Measurements from ENCODE around the gene STK39.

Gene STK39

DNA sequence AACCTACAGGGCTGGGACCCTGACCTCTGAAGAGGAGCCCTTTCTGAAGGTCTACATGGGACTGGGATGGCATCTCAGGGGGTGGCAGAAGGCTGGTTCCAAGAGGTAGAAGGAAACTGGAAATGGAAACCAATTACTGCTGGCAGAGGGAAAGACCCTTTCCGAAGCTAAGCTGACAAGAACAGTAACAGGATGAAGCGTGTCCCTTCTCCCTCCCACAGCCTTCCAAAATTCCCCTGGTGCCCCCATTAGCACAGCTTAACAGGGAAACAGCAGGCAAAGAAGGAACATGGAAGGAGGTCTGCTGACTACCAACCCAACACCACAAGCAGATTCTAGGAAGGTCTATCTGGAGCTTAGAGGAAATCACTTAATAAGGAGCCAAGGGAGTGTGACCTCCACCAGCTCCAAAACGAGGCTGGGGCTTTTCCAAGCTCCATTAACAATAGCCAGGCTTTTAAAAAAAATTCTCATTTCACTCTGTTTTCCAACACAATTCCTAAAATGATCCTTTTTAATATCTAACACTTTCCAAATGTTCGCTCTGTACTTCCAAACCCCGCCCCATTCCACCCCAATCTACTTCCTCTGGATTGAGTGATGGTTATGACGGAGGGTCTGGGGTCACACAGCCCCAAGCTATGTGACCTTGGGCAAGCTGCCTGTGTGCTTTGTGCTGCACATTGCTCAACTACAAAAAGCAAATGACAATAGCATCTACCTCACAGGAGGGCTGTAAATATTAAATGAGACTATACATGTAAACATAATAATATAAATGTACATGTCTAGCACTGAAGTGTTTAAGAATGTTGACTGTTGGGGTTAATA lies 55.2 kb downstream of the STK39 start:
- Histone ChIP-seq H3K36me3 (no peaks in the 10 kb centered on the region), H3K27ac (no peak overlapping the region), H3K9me3 (no peaks in the 10 kb centered on the region), H3K4me3 (no peak overlapping the region), H3K27me3 (no peaks in the 10 kb centered on the region), H3K4me1 (peaks cover 0 to 15% (median 0%) of the 10 kb centered on the region in 4 donors)
- intact Hi-C loops (cut with DNase I; ENCODE audit: low total_unique reads): no loop called here
- DNase-seq: no peak
- TF ChIP-seq, protein P1, sequence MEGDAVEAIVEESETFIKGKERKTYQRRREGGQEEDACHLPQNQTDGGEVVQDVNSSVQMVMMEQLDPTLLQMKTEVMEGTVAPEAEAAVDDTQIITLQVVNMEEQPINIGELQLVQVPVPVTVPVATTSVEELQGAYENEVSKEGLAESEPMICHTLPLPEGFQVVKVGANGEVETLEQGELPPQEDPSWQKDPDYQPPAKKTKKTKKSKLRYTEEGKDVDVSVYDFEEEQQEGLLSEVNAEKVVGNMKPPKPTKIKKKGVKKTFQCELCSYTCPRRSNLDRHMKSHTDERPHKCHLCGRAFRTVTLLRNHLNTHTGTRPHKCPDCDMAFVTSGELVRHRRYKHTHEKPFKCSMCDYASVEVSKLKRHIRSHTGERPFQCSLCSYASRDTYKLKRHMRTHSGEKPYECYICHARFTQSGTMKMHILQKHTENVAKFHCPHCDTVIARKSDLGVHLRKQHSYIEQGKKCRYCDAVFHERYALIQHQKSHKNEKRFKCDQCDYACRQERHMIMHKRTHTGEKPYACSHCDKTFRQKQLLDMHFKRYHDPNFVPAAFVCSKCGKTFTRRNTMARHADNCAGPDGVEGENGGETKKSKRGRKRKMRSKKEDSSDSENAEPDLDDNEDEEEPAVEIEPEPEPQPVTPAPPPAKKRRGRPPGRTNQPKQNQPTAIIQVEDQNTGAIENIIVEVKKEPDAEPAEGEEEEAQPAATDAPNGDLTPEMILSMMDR (IDR thresholded peaks at IDR 0.05): no peak

DNA sequence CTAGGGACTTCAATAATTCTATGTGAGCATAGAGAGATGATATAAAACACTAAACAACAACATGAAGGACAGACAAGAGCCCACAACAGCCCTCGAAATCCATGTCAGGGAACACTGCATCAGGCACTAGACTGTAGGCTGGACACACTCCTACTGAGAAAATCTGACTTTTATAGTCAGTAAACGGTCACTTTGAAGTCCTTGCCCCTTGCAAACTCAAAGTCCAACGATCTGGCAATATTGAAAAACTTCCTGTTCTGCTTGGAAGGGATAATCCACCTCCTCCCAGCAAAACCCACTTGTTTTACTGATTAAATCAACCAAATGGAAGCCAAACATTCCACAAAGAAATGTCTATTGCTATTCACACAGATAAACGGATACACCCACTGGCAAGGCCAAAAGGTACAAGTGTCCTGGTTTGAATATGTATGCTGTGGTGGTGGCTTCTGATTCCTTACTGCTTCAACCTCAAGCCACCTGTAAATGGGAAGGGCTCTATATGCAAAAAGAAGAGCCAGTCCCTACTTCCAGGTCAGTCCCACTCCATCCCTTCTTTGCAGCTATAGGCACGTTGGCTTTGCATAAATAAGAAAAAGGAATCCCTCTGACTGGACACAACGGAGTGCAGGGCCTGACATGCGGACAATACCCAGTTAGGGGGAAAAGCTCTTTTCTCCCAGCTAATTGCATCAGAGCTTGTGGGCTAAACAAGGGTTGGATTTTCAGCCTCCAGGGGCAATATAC lies 56.6 kb downstream of the STK39 start:
- no peak for DNase-seq
- Histone ChIP-seq H3K27me3 (no peaks in the 10 kb centered on the region), H3K27ac (no peak overlapping the region), H3K9me3 (no peaks in the 10 kb centered on the region), H3K4me1 (peaks cover 0 to 15% (median 3%) of the 10 kb centered on the region in 4 donors), H3K4me3 (no peak overlapping the region), H3K36me3 (no peaks in the 10 kb centered on the region)
- TF ChIP-seq, protein P1 (IDR thresholded peaks at IDR 0.05): no peak
- intact Hi-C loops (cut with DNase I; ENCODE audit: low total_unique reads): no loop called here

DNA sequence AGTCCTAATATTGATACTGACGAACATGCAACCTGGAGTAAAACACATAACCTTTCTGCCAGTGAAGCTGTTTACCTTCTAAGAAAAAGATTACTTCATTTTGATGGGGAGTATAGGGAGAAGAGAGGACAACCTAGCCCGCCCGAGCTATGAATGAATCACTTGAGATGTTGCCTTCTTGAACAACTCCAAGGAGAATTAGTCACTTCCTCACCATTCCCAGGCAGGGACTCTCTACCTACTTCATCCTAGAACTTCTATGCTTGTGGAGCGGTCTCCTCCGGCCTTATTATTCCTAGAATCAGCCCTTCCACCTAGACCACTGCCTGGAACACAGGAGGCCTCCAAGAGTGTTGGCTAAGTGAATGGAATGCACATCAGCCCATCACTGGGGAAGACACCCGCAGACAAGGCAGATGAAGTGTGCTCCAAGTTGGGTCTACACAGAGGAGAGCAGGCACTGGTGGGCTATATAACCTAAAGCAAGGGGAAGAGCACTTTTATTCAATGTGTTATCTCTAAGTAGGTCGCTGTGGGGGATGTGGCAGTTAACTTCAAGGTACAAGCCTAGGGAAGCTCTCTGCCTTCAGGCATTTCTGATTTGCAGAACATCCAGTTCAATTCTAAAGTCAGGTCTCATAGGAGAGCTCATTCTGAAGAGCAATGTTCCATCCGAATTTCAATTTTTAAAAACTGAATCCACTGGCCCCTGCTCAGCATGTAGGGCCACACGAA lies 57.4 kb downstream of the STK39 start:
- Histone ChIP-seq H3K27ac (no peak overlapping the region), H3K9me3 (no peaks in the 10 kb centered on the region), H3K4me1 (peaks cover 0 to 15% (median 7%) of the 10 kb centered on the region in 4 donors), H3K27me3 (no peaks in the 10 kb centered on the region), H3K4me3 (no peak overlapping the region), H3K36me3 (no peaks in the 10 kb centered on the region)
- TF ChIP-seq, protein P1 (IDR thresholded peaks at IDR 0.05): no peak
- intact Hi-C loops (cut with DNase I; ENCODE audit: low total_unique reads): no loop called here
- no peak for DNase-seq

DNA sequence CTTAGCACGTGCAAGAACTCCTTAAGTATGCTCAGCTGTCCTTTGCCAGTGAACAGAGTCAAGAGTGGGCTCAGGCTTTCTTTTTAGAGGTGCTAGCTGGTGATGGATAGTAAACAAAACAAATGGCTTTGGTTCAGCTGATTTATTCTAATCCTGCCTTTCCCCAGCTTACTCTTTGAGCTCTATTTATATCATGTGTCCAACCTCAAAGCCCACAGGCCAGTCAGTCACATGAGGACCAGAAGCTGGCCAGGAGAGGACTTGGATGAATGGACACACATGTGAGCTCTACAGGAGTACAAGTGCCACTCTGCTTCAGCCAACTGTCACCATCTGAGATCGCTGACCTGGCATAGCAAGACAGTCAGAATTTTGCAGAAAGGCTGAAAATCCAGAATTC lies 59.4 kb downstream of the STK39 start:
- DNase-seq: no peak
- no peak overlapping the region for H3K27ac ChIP-seq
- peaks cover 0 to 33% (median 6%) of the 10 kb centered on the region in 4 donors for H3K4me1 ChIP-seq
- H3K9me3 ChIP-seq: no peaks in the 10 kb centered on the region
- no peaks in the 10 kb centered on the region for H3K27me3 ChIP-seq
- TF ChIP-seq, protein P1 (IDR thresholded peaks at IDR 0.05): no peak
- H3K36me3 ChIP-seq: no peaks in the 10 kb centered on the region
- H3K4me3 ChIP-seq: no peak overlapping the region
- intact Hi-C loops (cut with DNase I; ENCODE audit: low total_unique reads): no loop called here

DNA sequence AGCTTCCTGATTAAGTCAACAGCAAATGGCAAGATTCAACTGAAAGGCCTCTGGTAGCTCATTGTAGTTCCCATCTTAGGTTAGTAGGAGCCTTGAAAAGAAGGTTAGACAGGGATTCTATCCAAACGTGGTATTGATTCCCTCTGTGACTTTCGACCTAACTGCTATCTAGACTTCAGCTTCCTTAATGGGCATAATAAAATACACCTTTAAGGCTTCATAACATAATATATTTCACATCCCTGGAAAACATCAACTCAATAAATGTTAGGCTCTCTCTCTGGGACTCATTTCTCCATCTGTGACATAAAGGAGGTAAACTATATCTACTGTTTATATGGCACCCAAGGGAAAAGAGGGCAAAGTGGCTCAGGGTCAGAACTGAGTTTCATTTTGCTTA lies 60.9 kb downstream of the STK39 start:
- H3K4me1 ChIP-seq: peaks cover 0 to 35% (median under 1%) of the 10 kb centered on the region in 4 donors
- intact Hi-C loops (cut with DNase I; ENCODE audit: low total_unique reads): no loop called here
- H3K27me3 ChIP-seq: no peaks in the 10 kb centered on the region
- TF ChIP-seq, protein P1 (IDR thresholded peaks at IDR 0.05): no peak
- H3K36me3 ChIP-seq: no peaks in the 10 kb centered on the region
- H3K27ac ChIP-seq: no peak overlapping the region
- DNase-seq: no peak
- no peak overlapping the region for H3K4me3 ChIP-seq
- H3K9me3 ChIP-seq: no peaks in the 10 kb centered on the region
